ENCODE data around the gene SMARCAL1.

The SMARCAL1 gene

GRCh38 chr2:216406826-216407225 lies 5.5 kb upstream of the SMARCAL1 start:
- H3K4me3 ChIP-seq (ENCODE audit: low read length): no peak overlapping the region
- TF ChIP-seq CTCF (IDR thresholded peaks at IDR 0.05; ENCODE audit: insufficient read depth, low read depth, low read length, missing control alignments): no peak
- DNase-seq (ENCODE audit: low read depth): no peak

- DNase-seq (ENCODE audit: low read depth): no peak
- TF ChIP-seq CTCF (IDR thresholded peaks at IDR 0.05; ENCODE audit: insufficient read depth, low read depth, low read length, missing control alignments): no peak
- H3K4me3 ChIP-seq (ENCODE audit: low read length): no peak overlapping the region
Observed at GRCh38 chr2:216408426-216409290, 3.6 kb upstream of the SMARCAL1 start.

GRCh38 chr2:216410550-216410949 lies 1.7 kb upstream of the SMARCAL1 start:
- TF ChIP-seq CTCF (IDR thresholded peaks at IDR 0.05; ENCODE audit: insufficient read depth, low read depth, low read length, missing control alignments): no peak
- DNase-seq (ENCODE audit: low read depth): no peak
- H3K4me3 ChIP-seq (ENCODE audit: low read length): no peak overlapping the region

GRCh38 chr2:216413882-216414281 lies 1.6 kb downstream of the SMARCAL1 start:
- no peak overlapping the region for H3K4me3 ChIP-seq (ENCODE audit: low read length)
- no peak for TF ChIP-seq CTCF (IDR thresholded peaks at IDR 0.05; ENCODE audit: insufficient read depth, low read depth, low read length, missing control alignments)
- no peak for DNase-seq (ENCODE audit: low read depth)

GRCh38 chr2:216414772-216415319 lies 2.6 kb downstream of the SMARCAL1 start:
- no peak for TF ChIP-seq CTCF (IDR thresholded peaks at IDR 0.05; ENCODE audit: insufficient read depth, low read depth, low read length, missing control alignments)
- no peak for DNase-seq (ENCODE audit: low read depth)
- no peak overlapping the region for H3K4me3 ChIP-seq (ENCODE audit: low read length)

- no peak for TF ChIP-seq CTCF (IDR thresholded peaks at IDR 0.05; ENCODE audit: insufficient read depth, low read depth, low read length, missing control alignments)
- no peak overlapping the region for H3K4me3 ChIP-seq (ENCODE audit: low read length)
- no peak for DNase-seq (ENCODE audit: low read depth)
Observed at GRCh38 chr2:216415541-216415940, 3.3 kb downstream of the SMARCAL1 start.

Data from epithelial cell of esophagus (primary cell).